ENCODE measurements around the gene DHX30. TPM values are rescaled to one million over a fixed set of nuclear protein-coding genes. Genes with fewer than 3 reads are reported as not detected.

Gene DHX30
- total RNA-seq, 4 donors from 2014 or later: 45.7 to 91.1 (median 67.9) TPM

- Histone ChIP-seq H3K4me3 (no peak overlapping the region), H3K4me1 (peaks cover 9 to 25% of the 10 kb centered on the region in 2 donors), H3K27ac (peak overlapping the region in 1 of 4 donors; percentile 4), H3K27me3 (no peaks in the 10 kb centered on the region), H3K9me3 (no peaks in the 10 kb centered on the region), H3K36me3 (peaks cover 0 to 68% of the 10 kb centered on the region in 2 donors)
- DNase-seq: no peak
- intact Hi-C loops (cut with DNase I; ENCODE audit: low total_unique reads) (no loop called here), in situ Hi-C loops (cut with MboI; ENCODE audit: low sequenced_read_pairs in 4 of 4) (no loop called here)
- TF ChIP-seq CTCF (IDR thresholded peaks at IDR 0.05 in 4 of 5, conservative IDR thresholded peaks at IDR 0.05 in 1 of 5): no peak
- TF ChIP-seq POLR2A (IDR thresholded peaks at IDR 0.05): no peak
- no peak for ATAC-seq
Observed at GRCh38 chr3:47896736-47897135, 93.8 kb downstream of the DHX30 start.

GRCh38 chr3:47897954-47898353 is 95.0 kb downstream of the DHX30 start:
- H3K27me3 ChIP-seq: no peaks in the 10 kb centered on the region
- no peak overlapping the region for H3K27ac ChIP-seq
- no peak overlapping the region for H3K4me3 ChIP-seq
- ATAC-seq (no peak), DNase-seq (no peak)
- peaks cover 0 to 75% of the 10 kb centered on the region in 2 donors for H3K36me3 ChIP-seq
- in situ Hi-C loops (cut with MboI; ENCODE audit: low sequenced_read_pairs in 4 of 4): no loop called here
- intact Hi-C loops (cut with DNase I; ENCODE audit: low total_unique reads): no loop called here
- H3K9me3 ChIP-seq: no peaks in the 10 kb centered on the region
- peaks cover 3 to 13% of the 10 kb centered on the region in 2 donors for H3K4me1 ChIP-seq
- no peak for TF ChIP-seq CTCF (IDR thresholded peaks at IDR 0.05 in 4 of 5, conservative IDR thresholded peaks at IDR 0.05 in 1 of 5)
- no peak for TF ChIP-seq POLR2A (IDR thresholded peaks at IDR 0.05)

GRCh38 chr3:47899495-47900108 is 96.7 kb downstream of the DHX30 start:
- DNase-seq: no peak
- Histone ChIP-seq H3K4me1 (peaks cover 0 to 3% of the 10 kb centered on the region in 2 donors), H3K9me3 (no peaks in the 10 kb centered on the region), H3K36me3 (peaks cover 0 to 88% of the 10 kb centered on the region in 2 donors), H3K4me3 (no peak overlapping the region), H3K27me3 (no peaks in the 10 kb centered on the region), H3K27ac (peak overlapping the region in 2 of 4 donors; percentile 19 to 39)
- in situ Hi-C loops (cut with MboI; ENCODE audit: low sequenced_read_pairs in 4 of 4): no loop called here
- ATAC-seq: no peak
- TF ChIP-seq POLR2A (IDR thresholded peaks at IDR 0.05) (no peak), CTCF (IDR thresholded peaks at IDR 0.05 in 4 of 5, conservative IDR thresholded peaks at IDR 0.05 in 1 of 5) (no peak)
- intact Hi-C loops (cut with DNase I; ENCODE audit: low total_unique reads): no loop called here

MicroRNAs within 50 kb of the gene (microRNA counts, 767-probe panel; counts per million panel counts)
- 356 to 448 counts per million in 2 donors for microRNA hsa-miR-1226-3p

Small RNA genes lying within 50 kb of the gene (microRNA-seq; reads per million reads assigned to microRNA genes)
- 45.2 to 66.2 reads per million in 2 donors for gene MIR1226 (ENCODE audit: borderline replicate concordance in 2 of 2)

Other genes starting within 250 kb of the DHX30 start
- gene CSPG5, start 224.3 kb upstream of the DHX30 start, total RNA-seq: under 1 TPM; 0.16 to 0.87 (median 0.29) TPM
- gene SMARCC1, start 21.2 kb upstream of the DHX30 start, total RNA-seq: 10 to 100 TPM; 24.5 to 32.1 (median 28.1) TPM
- gene MAP4, start 213.3 kb downstream of the DHX30 start, total RNA-seq: 100 to 1,000 TPM; 597 to 976 (median 687) TPM